A673 (cell line): ENCODE measurements around the gene PLEKHA6.

Experiments
- CTCF ChIP-seq: fragments of 300-800, 200-600 bp; sonication (generic); conservative IDR thresholded peaks from 2 replicates; pipeline ENCODE4 v1.5.1; 2017; ENCODE audit warnings: low read depth, mild to moderate bottlenecking, antibody characterized with exemption, low read length, moderate library complexity, mixed read lengths
- EZH2 ChIP-seq: fragments of 200-600 bp; sonication (generic); IDR thresholded peaks from 2 replicates; pipeline ENCODE4 v1.6.1; 2017; ENCODE audit warnings: borderline replicate concordance, low read depth, mild to moderate bottlenecking, mixed read lengths, antibody characterized with exemption, low read length; ENCODE audit not compliant: poor library complexity, severe bottlenecking

- no peak for TF ChIP-seq CTCF
- TF ChIP-seq EZH2: no peak
Measured at GRCh38 chr1:204271970-204272369, 87.8 kb downstream of the PLEKHA6 start.
